Lung (tissue), 12 donors: ENCODE measurements around the gene PDE6D. TPM values are rescaled to one million over a fixed set of nuclear protein-coding genes. Genes with fewer than 3 reads are reported as not detected.
A peak's percentile ranks its signal among the peaks of the same experiment; 100 is the strongest.

Experiments used
- ATAC-seq: fragments of 200-7000 bp; cut with Tn5 transposase; one replicate; pipeline ENCODE4 v1.9.1; 2020; ENCODE audit warnings: moderate number of reproducible peaks; ENCODE audit not compliant: insufficient read depth, low FRiP score
- DNase-seq, 3 donors: peaks; one replicate each; pipeline ENCODE4 v3.0.0-alpha.2; 2013 to 2017
- H3K27ac ChIP-seq, 2 donors: one replicate each; pipeline ENCODE4 v1.5.1; 2013; ENCODE audit warnings: mild to moderate bottlenecking in 2 of 2, moderate library complexity in 2 of 2, control low read depth in 1 of 2, inconsistent platforms in 1 of 2, low read depth in 1 of 2, low read length in 1 of 2
- H3K27me3 ChIP-seq, 3 donors: one replicate each; pipeline ENCODE4 v1.5.1; 2013; ENCODE audit warnings: low read length in 2 of 3; ENCODE audit not compliant: control insufficient read depth in 3 of 3, insufficient read depth in 3 of 3
- H3K36me3 ChIP-seq, 4 donors: one replicate each; pipeline ENCODE4 v1.5.1; 2013; ENCODE audit warnings: low read length in 4 of 4, mild to moderate bottlenecking in 1 of 4, moderate library complexity in 1 of 4; ENCODE audit not compliant: control insufficient read depth in 4 of 4, insufficient read depth in 4 of 4
- H3K4me1 ChIP-seq, 5 donors: one replicate each; pipeline ENCODE4 v1.5.1; 2013; ENCODE audit warnings: low read length in 5 of 5, mild to moderate bottlenecking in 2 of 5, moderate library complexity in 1 of 5; ENCODE audit not compliant: control insufficient read depth in 5 of 5, insufficient read depth in 5 of 5
- H3K4me3 ChIP-seq: one replicate; pipeline ENCODE4 v1.5.1; 2013; ENCODE audit warnings: mild to moderate bottlenecking, control low read depth, moderate library complexity
- H3K9ac ChIP-seq, 2 donors: one replicate each; pipeline ENCODE4 v1.5.1; 2013; ENCODE audit warnings: low read length in 2 of 2, control low read depth in 1 of 2; ENCODE audit not compliant: insufficient read depth in 1 of 2
- H3K9me3 ChIP-seq, 4 donors: one replicate each; pipeline ENCODE4 v1.5.1; 2013; ENCODE audit warnings: low read length in 3 of 4, mild to moderate bottlenecking in 1 of 4, moderate library complexity in 1 of 4; ENCODE audit not compliant: control insufficient read depth in 4 of 4, insufficient read depth in 3 of 4
- CTCF ChIP-seq: IDR thresholded peaks from 2 replicates; pipeline ENCODE4 v1.5.1; 2012; ENCODE audit warnings: mild to moderate bottlenecking; ENCODE audit errors: control extremely low read depth, extremely low read depth
- WGBS, 2 donors: extraction: QIAGEN DNeasy Blood & Tissue Kit; methylation state at CpG; one replicate each; pipeline ENCODE4 v1.1.7; 2013; 5-methylcytosine and 5-hydroxymethylcytosine counted together
- polyA plus RNA-seq, 2 donors: library from polyadenylated mRNA; stranded (reverse); fragments of 200-250 nt; gene quantifications; one replicate each; pipeline ENCODE4 v1.2.1, GENCODE V29; 2013
- total RNA-seq, 2 donors: library from RNA; depleted of rRNA in 1 of 2; stranded (reverse); fragments of >200 nt in 1 of 2; gene quantifications; one replicate each; pipeline ENCODE4 v1.2.1, GENCODE V29; 2014 to 2021
- donor health status: control.
- donor health status: control.
- donor health status: Bipolar disorder and iron deficiency.
- donor health status: healthy.
- donor health status: DM: yes; HTN: yes; CAD: no.

PDE6D gene
- total and polyA plus RNA-seq, 4 donors, result 21.5 to 25.6 (median 23.0) TPM

DNA sequence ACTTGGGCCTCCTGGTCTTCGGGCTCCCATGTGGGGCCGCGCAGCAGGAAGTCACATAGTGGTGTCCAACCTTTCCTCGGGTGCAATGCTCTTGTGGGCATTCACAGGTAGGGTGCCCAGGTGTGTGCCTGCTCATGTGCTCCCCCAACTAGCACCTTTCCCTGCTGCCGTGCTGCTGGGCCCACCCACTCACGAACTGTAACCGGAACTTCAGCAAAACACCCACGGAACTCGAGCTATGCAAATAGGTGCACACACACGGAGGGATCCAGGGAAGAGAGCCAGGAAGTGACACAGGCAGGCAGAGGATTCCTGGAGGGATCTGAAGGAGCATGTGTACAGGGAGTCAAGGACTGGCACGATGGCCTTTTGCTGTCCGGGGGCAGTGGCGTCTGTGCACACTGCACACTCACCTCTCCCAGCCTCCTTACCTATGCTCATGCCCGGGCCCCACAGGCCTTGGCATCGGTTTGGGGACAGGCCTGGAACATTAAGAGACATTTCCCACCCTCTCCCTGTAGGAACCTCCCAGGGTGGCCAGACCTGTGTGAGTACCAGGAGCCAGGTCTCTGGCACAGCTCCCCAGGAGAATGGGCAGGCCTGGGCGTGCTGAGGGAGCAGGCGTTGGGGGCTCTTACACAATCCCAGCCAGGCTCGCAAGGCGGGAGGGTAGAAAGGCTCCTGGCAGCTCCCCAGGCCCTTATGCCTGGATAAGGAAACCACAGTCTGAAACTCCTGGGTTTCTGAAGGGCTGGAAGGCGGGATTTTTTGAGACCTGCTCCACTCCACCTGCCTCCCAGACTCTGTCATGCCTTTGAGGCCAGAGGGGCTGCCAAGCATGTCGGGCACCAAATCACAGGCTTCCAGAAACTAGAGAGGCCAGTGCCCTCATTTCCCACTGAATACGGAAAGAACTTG is 79.4 kb downstream of the PDE6D start:
- Histone ChIP-seq H3K4me3 (no peak overlapping the region), H3K4me1 (peaks cover 0 to 14% (median 3%) of the 10 kb centered on the region in 5 donors)

GRCh38 chr2:231699006-231699405 is 82.1 kb downstream of the PDE6D start:
- Histone ChIP-seq H3K9me3 (no peaks in the 10 kb centered on the region), H3K27me3 (no peaks in the 10 kb centered on the region), H3K4me3 (no peak overlapping the region), H3K4me1 (peaks cover 0 to 8% (median 0%) of the 10 kb centered on the region in 5 donors), H3K36me3 (no peaks in the 10 kb centered on the region), H3K27ac (no peak overlapping the region), H3K9ac (no peak overlapping the region)
- TF ChIP-seq CTCF, result no peak
- WGBS, 2 donors, result 70 to 83% methylated on average over 8 to 9 of the region's 9 CpGs
- DNase-seq (peak; percentile 42 to 81 (median 69)), ATAC-seq (no peak)

More for the DNA sequence above, 79.4 kb downstream of the PDE6D start:
- H3K27ac ChIP-seq, result peak overlapping the region in 1 of 2 donors; percentile 71
- WGBS, 2 donors, result 55 to 61% methylated on average over 22 of the region's 22 CpGs
- ATAC-seq (peak; percentile 41), DNase-seq (peak; percentile 76 to 92 (median 78))
- no peaks in the 10 kb centered on the region for H3K27me3 ChIP-seq
- H3K9me3 ChIP-seq, result no peaks in the 10 kb centered on the region
- H3K36me3 ChIP-seq, result no peaks in the 10 kb centered on the region
- TF ChIP-seq CTCF, result no peak
- H3K9ac ChIP-seq, result no peak overlapping the region

DNA sequence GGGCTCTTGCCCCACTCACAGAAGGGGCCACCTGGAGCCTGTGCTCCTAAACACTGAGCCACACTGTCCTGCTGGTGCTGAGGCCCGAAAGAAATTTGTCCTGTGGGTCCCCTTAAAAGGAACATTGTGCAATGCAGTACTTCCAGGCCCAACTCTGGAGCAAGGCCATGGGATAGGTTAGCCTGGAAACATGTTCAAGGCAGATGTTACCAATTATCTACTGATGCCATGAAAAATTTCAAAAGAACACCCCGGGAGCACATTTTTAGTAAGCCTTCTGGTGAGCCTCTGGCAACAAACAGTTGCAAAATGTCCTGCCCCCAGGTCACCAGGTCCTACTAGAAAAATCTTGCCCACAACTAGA is 85.1 kb downstream of the PDE6D start:
- 44 to 68% methylated on average over 2 of the region's 2 CpGs for WGBS, 2 donors
- ATAC-seq, result no peak
- no peak for TF ChIP-seq CTCF
- no peaks in the 10 kb centered on the region for H3K27me3 ChIP-seq
- no peaks in the 10 kb centered on the region for H3K36me3 ChIP-seq
- H3K9me3 ChIP-seq, result no peaks in the 10 kb centered on the region
- H3K27ac ChIP-seq, result no peak overlapping the region
- no peak overlapping the region for H3K9ac ChIP-seq
- no peaks in the 10 kb centered on the region for H3K4me1 ChIP-seq
- DNase-seq, result no peak
- H3K4me3 ChIP-seq, result no peak overlapping the region
